Mucosa of descending colon (tissue), 3 donors: Measurements from ENCODE around the gene OTUD4. TPM values are rescaled to one million over a fixed set of nuclear protein-coding genes. Genes with fewer than 3 reads are reported as not detected.

ENCODE experiments used
- ATAC-seq: fragments of 200-7000 bp; cut with Tn5 transposase; one replicate; pipeline ENCODE4 v1.9.1; 2020; ENCODE audit warnings: mild to moderate bottlenecking, moderate library complexity
- DNase-seq, 3 donors: peaks; one replicate each; pipeline ENCODE4 v3.0.0-alpha.2; 2020
- H3K36me3 ChIP-seq: fragments of 200-600 bp; one replicate; pipeline ENCODE4 v1.8.0; 2021; ENCODE audit warnings: low read depth, mild to moderate bottlenecking
- H3K4me1 ChIP-seq: fragments of 200-600 bp; one replicate; pipeline ENCODE4 v1.8.0; 2021; ENCODE audit warnings: low read depth, mild to moderate bottlenecking
- H3K4me3 ChIP-seq: fragments of 200-600 bp; one replicate; pipeline ENCODE4 v1.8.0; 2021; ENCODE audit warnings: mild to moderate bottlenecking
- H3K9me3 ChIP-seq: fragments of 200-600 bp; one replicate; pipeline ENCODE4 v1.8.0; 2021; ENCODE audit warnings: mild to moderate bottlenecking
- intact Hi-C, 2 donors: fragments of 100-400 bp; cut with DNase I in 1 of 2; cut with micrococcal nuclease in 1 of 2; formaldehyde crosslinking; loops; one replicate each; pipeline versions ENCODE4 v1.11.0 to v1.11.1; 2022; cut with DNase I, micrococcal nuclease
- total RNA-seq, 3 donors: library from RNA; stranded (reverse); fragmentation: NEBNext Ultra II Directional in 2 of 3; extraction: Animal tissue kit (Norgen Biotek cat#: 25700) in 2 of 3; gene quantifications; one replicate each; pipeline versions ENCODE4 v1.2.1 to v1.2.4, GENCODE V29; 2021 to 2023
- TF ChIP-seq, protein P1 (sequence below): fragments of 200-600 bp; IDR thresholded peaks from one replicate; pipeline ENCODE4 v1.8.0; 2022; ENCODE audit warnings: antibody characterized with exemption, mild to moderate bottlenecking
- donor health status: DM: no; HTN: no; CAD: no; lungs with moderate emphysema.
- donor health status: DM: no; HTN: no; CAD: no.
- donor health status: DM: no; HTN: yes; CAD: no.

OTUD4 gene
- total RNA-seq, 3 donors from 2014 or later: 29.9 to 52.9 (median 38.4) TPM

DNA sequence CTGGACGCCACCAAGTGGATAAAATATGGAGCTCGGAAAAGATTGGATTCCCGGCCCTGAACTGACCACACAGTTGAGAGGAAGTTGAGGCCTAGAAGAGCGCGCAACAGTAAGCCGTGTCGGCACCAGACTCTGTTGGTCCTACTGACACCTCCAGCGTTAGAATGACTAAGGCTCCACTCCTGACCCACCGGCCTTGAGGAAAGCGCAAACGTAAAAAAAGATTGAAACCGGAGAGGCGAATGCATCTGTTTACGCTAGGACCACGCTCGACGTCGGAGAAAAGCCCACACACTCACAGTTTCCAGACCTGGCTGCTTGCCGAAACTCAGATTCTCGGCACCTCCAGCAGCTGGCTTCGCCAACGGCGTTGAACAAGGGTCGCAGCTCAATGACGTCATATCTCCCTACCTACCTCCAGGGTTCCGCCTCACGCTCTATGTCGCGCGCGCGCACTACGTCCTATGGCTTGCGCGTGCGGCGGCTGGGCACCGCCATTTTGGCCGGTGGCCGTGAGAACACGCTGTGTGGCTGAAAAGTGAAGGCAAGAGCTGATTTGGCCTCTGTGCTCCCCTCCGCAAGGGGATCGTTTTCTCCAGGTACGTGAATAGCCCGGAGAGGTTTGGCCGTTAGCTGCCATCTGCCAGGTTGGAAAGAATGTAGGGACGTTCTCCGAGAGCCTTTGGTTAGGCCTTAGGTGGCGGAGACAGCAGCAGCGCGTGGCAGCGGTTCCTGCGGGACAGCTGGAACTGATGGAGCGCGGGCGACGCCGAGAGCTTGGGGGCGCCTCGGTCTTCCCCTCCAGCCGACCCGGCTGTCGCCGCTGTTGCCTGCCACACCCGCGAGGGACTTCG lies 82.3 kb downstream of the OTUD4 start, which contains the start of the genes ABCE1 and ANAPC10:
Gene ABCE1, plus strand, starts transcription at position 491 of the 854 bp plus-strand sequence. CDS start 6,102 bp downstream, outside the sequence.
Gene ANAPC10, minus strand, starts transcription at position 376 of the 854 bp plus-strand sequence. CDS start 2,097 bp downstream, outside the sequence.
- peak; percentile 99 for ATAC-seq
- H3K4me1 ChIP-seq: peaks cover 20% of the 10 kb centered on the region
- H3K4me3 ChIP-seq: peak within 1 kb of the TSS; percentile 56
- TF ChIP-seq, protein P1, sequence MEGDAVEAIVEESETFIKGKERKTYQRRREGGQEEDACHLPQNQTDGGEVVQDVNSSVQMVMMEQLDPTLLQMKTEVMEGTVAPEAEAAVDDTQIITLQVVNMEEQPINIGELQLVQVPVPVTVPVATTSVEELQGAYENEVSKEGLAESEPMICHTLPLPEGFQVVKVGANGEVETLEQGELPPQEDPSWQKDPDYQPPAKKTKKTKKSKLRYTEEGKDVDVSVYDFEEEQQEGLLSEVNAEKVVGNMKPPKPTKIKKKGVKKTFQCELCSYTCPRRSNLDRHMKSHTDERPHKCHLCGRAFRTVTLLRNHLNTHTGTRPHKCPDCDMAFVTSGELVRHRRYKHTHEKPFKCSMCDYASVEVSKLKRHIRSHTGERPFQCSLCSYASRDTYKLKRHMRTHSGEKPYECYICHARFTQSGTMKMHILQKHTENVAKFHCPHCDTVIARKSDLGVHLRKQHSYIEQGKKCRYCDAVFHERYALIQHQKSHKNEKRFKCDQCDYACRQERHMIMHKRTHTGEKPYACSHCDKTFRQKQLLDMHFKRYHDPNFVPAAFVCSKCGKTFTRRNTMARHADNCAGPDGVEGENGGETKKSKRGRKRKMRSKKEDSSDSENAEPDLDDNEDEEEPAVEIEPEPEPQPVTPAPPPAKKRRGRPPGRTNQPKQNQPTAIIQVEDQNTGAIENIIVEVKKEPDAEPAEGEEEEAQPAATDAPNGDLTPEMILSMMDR: no peak
- H3K36me3 ChIP-seq: no peaks in the 10 kb centered on the region
- intact Hi-C loops: no loop called here
- peak; percentile 93 to 99 (median 96) for DNase-seq
- peaks cover 5% of the 10 kb centered on the region for H3K9me3 ChIP-seq

DNA sequence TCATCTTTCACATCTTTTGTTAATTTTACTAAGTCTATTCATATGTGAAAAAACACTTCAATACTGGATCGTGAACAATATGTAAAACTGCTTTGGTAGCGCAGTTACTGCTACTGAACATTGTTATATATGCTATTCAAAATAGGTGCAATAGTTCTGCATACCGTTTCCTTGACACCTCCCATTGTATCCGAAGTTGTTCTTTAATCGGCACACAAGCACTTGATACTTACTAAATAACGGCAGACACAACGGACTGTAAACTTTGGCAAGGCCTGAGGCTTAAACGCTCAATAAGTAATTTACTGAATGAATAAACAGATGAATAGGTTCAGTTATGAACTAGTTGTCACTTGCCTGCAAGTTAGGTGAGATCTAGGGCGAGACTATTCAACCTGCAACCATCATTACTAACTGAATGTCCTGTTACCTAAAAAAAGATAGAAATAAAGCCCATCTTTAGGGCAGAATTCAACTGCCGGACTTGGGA lies 83.0 kb downstream of the OTUD4 start:
- DNase-seq: peak in 1 of 3 donors; percentile 2
- Histone ChIP-seq H3K4me3 (peak overlapping the region; percentile 56), H3K36me3 (no peaks in the 10 kb centered on the region), H3K9me3 (peaks cover 5% of the 10 kb centered on the region), H3K4me1 (peaks cover 20% of the 10 kb centered on the region)
- intact Hi-C loops: no loop called here
- TF ChIP-seq, protein P1: no peak
- ATAC-seq: no peak

DNA sequence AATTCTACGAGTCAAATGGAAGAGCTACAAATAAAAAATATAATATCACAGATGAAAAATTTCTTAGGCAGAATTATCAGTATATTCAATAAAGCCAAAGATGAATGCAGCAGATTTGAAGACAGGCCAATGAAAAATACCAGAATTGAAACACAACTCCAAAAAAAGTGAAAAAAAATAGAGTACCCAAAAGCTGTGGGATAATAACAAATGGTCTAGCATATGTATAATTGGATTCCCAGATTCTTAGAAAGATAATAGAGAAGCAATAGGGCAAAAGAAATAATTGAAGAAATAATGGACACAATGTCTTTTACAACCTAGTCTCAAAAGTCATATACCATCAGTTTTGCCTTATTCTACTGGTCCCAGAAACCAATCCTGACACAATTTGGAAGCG lies 86.8 kb downstream of the OTUD4 start:
- intact Hi-C loops: no loop called here
- no peak overlapping the region for H3K4me3 ChIP-seq
- DNase-seq (no peak), ATAC-seq (no peak)
- TF ChIP-seq, protein P1: no peak
- H3K36me3 ChIP-seq: no peaks in the 10 kb centered on the region
- peaks cover 5% of the 10 kb centered on the region for H3K9me3 ChIP-seq
- H3K4me1 ChIP-seq: peaks cover 8% of the 10 kb centered on the region

DNA sequence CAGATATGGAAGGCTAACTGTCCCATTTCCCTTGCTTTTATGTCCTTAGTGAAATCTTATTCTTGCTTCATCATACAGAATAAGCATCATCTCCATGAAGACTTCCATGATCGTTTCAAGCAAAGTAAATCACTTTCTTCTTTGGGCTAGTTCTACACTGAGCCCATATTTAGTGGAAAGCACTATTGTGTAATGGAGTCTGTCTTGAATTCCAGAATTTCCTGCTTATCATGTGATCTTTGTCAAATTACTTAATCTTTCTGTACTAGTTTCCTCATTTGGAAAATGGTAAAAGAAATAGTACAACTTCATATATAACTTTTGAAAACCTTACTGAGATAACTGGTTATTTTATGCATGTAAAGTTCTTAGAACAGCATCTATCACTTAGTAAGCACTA lies 90.0 kb downstream of the OTUD4 start:
- TF ChIP-seq, protein P1: no peak
- Histone ChIP-seq H3K9me3 (peaks cover 5% of the 10 kb centered on the region), H3K4me3 (no peak overlapping the region), H3K4me1 (no peaks in the 10 kb centered on the region), H3K36me3 (no peaks in the 10 kb centered on the region)
- intact Hi-C loops: no loop called here
- ATAC-seq: no peak
- DNase-seq: no peak

DNA sequence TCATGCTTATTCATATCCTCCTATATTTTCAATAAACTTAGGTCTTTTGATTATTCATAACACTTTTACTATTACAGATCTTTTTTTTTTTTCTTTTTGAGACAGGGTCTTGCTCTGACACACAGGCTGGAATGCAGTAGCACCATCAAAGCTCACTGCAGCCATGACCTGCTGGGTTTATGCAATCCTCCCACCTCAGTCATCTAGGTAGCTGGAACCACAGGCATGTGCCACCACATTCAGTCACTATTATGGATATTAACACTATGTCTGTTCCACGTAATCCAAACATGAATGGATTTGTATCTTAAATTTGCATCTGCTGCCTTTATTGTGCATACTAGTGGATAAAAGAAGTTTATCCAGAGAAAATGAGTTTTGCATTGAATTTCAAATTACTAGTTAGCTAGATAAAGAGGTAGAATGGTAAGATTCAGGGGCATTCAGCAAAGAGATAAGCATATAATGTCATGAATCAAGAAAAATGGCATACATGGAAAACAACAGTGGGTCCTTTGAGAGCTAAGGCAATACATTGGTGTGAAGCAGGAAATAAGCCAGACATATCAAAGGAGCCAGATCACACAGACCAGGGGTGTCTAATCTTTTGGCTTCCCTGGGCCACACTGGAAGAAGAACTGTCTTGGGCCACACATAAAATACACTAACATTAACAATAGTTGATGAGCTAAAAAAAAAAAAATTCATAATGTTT lies 96.3 kb downstream of the OTUD4 start:
- no peaks in the 10 kb centered on the region for H3K36me3 ChIP-seq

More for the DNA sequence above, 96.3 kb downstream of the OTUD4 start:
- DNase-seq (no peak), ATAC-seq (no peak)
- Histone ChIP-seq H3K4me1 (no peaks in the 10 kb centered on the region), H3K9me3 (no peaks in the 10 kb centered on the region), H3K4me3 (no peak overlapping the region)
- TF ChIP-seq, protein P1: no peak
- intact Hi-C loops: no loop called here

Other genes starting within 250 kb of the OTUD4 start
- 10 to 100 TPM; 12.6 to 14.7 (median 13.5) TPM for gene ANAPC10, start 82.4 kb downstream of the OTUD4 start, total RNA-seq
- 10 to 100 TPM; 23.6 to 29.1 (median 25.1) TPM for gene ABCE1, start 82.3 kb downstream of the OTUD4 start, total RNA-seq